WERI-Rb-1 (cell line): ENCODE results near the gene PDS5B.
A peak's percentile ranks its signal among the peaks of the same experiment; 100 is the strongest.

Experiments used
- DNase-seq: peaks from one replicate; pipeline ENCODE4 v3.0.0-alpha.2; 2020
- H3K27ac ChIP-seq: fragments of 250-450 bp; sonication (Bioruptor Pico); 2 replicates; pipeline ENCODE4 v1.5.1; 2020; ENCODE audit warnings: mild to moderate bottlenecking, moderate library complexity
- H3K27me3 ChIP-seq: fragments of 250-450 bp; sonication (Bioruptor Pico); 2 replicates; pipeline ENCODE4 v1.5.1; 2021; ENCODE audit warnings: mild to moderate bottlenecking, low read depth, moderate library complexity; ENCODE audit not compliant: insufficient read depth, severe bottlenecking
- H3K36me3 ChIP-seq: fragments of 250-450 bp; sonication (Bioruptor Pico); 2 replicates; pipeline ENCODE4 v1.5.1; 2020; ENCODE audit warnings: mild to moderate bottlenecking, moderate library complexity
- H3K4me3 ChIP-seq: 2 replicates; pipeline ENCODE4 v1.5.1; 2011; ENCODE audit warnings: low read depth, mild to moderate bottlenecking, control low read depth, low read length
- H3K9me3 ChIP-seq: fragments of 250-450 bp; sonication (Bioruptor Pico); 2 replicates; pipeline ENCODE4 v1.5.1; 2021; ENCODE audit warnings: mild to moderate bottlenecking, moderate library complexity; ENCODE audit not compliant: severe bottlenecking
- TF ChIP-seq, protein P1 (sequence below): IDR thresholded peaks from 2 replicates; pipeline ENCODE4 v1.5.1; 2011; ENCODE audit warnings: low read depth, mild to moderate bottlenecking, control low read depth, inconsistent platforms, low read length

The PDS5B gene, protein sequence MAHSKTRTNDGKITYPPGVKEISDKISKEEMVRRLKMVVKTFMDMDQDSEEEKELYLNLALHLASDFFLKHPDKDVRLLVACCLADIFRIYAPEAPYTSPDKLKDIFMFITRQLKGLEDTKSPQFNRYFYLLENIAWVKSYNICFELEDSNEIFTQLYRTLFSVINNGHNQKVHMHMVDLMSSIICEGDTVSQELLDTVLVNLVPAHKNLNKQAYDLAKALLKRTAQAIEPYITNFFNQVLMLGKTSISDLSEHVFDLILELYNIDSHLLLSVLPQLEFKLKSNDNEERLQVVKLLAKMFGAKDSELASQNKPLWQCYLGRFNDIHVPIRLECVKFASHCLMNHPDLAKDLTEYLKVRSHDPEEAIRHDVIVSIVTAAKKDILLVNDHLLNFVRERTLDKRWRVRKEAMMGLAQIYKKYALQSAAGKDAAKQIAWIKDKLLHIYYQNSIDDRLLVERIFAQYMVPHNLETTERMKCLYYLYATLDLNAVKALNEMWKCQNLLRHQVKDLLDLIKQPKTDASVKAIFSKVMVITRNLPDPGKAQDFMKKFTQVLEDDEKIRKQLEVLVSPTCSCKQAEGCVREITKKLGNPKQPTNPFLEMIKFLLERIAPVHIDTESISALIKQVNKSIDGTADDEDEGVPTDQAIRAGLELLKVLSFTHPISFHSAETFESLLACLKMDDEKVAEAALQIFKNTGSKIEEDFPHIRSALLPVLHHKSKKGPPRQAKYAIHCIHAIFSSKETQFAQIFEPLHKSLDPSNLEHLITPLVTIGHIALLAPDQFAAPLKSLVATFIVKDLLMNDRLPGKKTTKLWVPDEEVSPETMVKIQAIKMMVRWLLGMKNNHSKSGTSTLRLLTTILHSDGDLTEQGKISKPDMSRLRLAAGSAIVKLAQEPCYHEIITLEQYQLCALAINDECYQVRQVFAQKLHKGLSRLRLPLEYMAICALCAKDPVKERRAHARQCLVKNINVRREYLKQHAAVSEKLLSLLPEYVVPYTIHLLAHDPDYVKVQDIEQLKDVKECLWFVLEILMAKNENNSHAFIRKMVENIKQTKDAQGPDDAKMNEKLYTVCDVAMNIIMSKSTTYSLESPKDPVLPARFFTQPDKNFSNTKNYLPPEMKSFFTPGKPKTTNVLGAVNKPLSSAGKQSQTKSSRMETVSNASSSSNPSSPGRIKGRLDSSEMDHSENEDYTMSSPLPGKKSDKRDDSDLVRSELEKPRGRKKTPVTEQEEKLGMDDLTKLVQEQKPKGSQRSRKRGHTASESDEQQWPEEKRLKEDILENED (N-terminal part only)

DNA sequence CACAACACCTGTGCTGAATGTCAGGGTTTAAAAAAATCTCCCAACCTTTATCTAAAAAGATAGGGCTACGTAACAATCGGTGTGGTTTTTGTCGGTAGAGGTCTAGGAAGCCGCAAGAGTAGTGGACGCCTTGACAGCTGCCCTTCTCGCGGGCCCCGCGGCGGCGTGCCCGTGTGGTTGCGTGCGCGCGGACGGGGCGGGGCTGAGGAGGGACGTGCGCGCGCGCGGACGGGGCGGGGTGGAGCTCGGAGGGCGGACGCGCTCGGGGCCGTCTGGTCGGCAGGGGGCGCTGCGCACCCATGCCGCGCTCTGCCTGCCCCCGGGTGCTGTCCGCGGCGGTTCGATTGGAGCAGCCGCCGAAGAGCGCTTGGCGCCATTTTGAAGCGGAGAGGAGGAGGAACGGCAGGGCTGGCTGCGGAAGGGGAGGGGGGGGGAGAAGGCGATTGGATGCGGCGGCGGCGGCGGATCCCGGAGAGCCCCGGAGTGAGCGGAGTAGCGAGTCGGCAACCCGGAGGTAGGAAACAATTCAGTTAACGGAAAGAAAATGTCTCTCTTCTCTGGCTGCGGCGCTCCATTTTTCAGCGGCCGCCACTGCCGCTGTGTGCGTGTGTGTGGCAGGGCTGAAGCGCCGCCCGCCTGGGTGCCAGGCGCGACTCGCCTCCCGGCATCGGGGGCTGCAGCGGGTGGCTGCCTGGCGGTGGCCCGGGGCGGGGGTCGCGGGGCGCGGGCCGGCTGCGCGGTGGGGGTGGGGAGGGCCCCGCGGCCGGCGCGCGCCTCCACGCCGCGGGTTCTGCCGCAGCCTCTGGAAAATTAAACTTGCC lies at the start of gene PDS5B:
PDS5B (plus strand) TSS at position 373 of the 821 bp plus-strand sequence. CDS start 62,321 bp downstream, outside the sequence.
- H3K4me3 ChIP-seq: peak within 1 kb of the TSS; percentile 86
- no peaks in the 10 kb centered on the region for H3K27me3 ChIP-seq
- no peaks in the 10 kb centered on the region for H3K9me3 ChIP-seq
- TF ChIP-seq, protein P1, sequence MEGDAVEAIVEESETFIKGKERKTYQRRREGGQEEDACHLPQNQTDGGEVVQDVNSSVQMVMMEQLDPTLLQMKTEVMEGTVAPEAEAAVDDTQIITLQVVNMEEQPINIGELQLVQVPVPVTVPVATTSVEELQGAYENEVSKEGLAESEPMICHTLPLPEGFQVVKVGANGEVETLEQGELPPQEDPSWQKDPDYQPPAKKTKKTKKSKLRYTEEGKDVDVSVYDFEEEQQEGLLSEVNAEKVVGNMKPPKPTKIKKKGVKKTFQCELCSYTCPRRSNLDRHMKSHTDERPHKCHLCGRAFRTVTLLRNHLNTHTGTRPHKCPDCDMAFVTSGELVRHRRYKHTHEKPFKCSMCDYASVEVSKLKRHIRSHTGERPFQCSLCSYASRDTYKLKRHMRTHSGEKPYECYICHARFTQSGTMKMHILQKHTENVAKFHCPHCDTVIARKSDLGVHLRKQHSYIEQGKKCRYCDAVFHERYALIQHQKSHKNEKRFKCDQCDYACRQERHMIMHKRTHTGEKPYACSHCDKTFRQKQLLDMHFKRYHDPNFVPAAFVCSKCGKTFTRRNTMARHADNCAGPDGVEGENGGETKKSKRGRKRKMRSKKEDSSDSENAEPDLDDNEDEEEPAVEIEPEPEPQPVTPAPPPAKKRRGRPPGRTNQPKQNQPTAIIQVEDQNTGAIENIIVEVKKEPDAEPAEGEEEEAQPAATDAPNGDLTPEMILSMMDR: peak; percentile 82
- 0 out of 2 replicates have a peak, but pooled peaks cover 2% of the 10 kb centered on the region for H3K36me3 ChIP-seq
- DNase-seq: peak; percentile 96
- H3K27ac ChIP-seq: peak within 1 kb of the TSS; percentile 98

DNA sequence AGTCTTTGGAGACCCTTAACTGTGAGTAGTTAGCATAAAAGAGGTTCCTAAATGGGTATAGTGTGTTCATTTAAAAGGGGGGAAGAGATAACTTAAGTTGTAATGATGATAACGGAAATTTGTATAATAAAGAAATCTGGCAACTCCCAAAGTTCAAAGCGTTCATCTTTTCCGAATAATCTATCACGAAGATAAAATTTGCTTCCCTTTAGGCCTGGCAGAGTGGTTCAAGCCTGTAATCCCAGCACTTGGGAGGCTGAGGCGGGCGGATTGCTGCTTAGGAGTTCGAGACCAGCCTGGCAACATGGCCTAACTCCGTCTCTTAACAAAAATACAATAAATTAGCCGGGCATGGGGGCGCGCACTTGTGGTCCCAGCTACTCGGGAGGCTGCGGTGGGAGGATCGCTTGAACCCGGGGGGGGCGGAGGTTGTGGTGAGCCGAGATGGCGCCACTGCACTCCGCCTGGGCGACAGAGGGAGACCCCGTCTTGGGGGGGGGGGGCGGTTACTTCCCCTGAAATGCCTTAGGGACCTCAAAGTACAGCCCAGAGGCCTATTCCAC lies 48.6 kb upstream of the PDS5B start:
- peak overlapping the region; percentile 85 for H3K4me3 ChIP-seq
- peak; percentile 10 for DNase-seq
- TF ChIP-seq, protein P1: no peak
- H3K27ac ChIP-seq: peak overlapping the region; percentile 87; the same call in 1 of the 2 replicates
- H3K27me3 ChIP-seq: no peaks in the 10 kb centered on the region
- peaks cover 27% of the 10 kb centered on the region for H3K36me3 ChIP-seq
- no peaks in the 10 kb centered on the region for H3K9me3 ChIP-seq

- Histone ChIP-seq H3K27me3 (no peaks in the 10 kb centered on the region), H3K4me3 (peak overlapping the region; percentile 85), H3K9me3 (no peaks in the 10 kb centered on the region), H3K36me3 (peaks cover 27% of the 10 kb centered on the region), H3K27ac (peak overlapping the region; percentile 87)
- TF ChIP-seq, protein P1: no peak
- DNase-seq: no peak
Measured at GRCh38 chr13:32538143-32538620, 48.1 kb upstream of the PDS5B start.

GRCh38 chr13:32538621-32539246 lies 47.5 kb upstream of the PDS5B start, which contains the start of gene N4BP2L2:
N4BP2L2 (minus strand) TSS chr13:32538795; CDS start chr13:32537027, 1,768 bp downstream.
- H3K27ac ChIP-seq: peak within 1 kb of the TSS; percentile 87
- TF ChIP-seq, protein P1: no peak
- H3K9me3 ChIP-seq: no peaks in the 10 kb centered on the region
- DNase-seq: peak; percentile 92
- peak within 1 kb of the TSS; percentile 85 for H3K4me3 ChIP-seq
- H3K36me3 ChIP-seq: peaks cover 27% of the 10 kb centered on the region
- H3K27me3 ChIP-seq: no peaks in the 10 kb centered on the region
